ENCODE measurements around the gene GDA. TPM values are rescaled to one million over a fixed set of nuclear protein-coding genes. Genes with fewer than 3 reads are reported as not detected.
"Not testable (repeated sequence)": the region's sequence is repeated elsewhere in the genome, so short reads cannot be mapped to it uniquely, and the experiment has no call there.

GDA gene
- total RNA-seq, 2 donors from 2014 or later: not detected

DNA sequence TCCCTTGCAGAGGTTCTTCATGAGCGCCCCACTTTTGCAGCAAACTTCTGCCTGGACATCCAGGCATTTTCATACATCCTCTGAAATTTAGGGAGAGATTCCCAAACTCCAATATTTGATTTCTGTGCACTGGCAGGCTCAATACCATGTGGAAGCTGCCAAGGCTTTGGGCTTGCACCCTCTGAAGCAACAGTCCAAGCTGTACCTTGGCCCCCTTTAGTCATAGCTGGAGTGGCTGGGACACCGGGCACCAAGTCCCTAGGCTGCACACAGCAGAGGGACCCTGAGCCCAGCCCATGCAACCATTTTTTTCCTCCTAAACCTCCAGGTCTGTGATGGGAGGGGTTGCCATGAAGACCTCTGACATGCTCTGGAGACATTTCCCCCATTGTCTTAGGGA, 141.1 kb downstream of the GDA start:
- ATAC-seq: no peak
- Mint-ChIP-seq H3K9me3 (no peaks in the 10 kb centered on the region), H3K27ac (no peak overlapping the region), H3K36me3 (no peaks in the 10 kb centered on the region)
- no peak for DNase-seq (ENCODE audit: low spot score in 2 of 2)

DNA sequence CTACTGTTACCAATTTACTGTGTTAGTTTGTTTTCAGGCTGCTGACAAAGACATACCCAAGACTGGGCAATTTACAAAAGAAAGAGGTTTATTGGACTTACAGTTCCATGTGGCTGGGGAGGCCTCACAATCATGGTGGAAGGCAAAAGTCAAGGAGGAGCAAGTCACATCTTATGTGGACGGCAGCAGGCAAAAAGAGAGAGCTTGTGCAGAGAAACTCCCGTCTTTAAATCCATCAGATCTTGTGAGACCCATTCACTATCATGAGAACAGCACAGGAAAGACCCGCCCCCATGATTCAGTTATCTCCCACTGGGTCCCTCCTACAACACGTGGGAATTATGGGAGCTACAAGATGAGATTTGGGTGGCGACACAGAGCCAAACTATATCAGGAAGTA, 142.3 kb downstream of the GDA start:
- not testable (repeated sequence) for H3K36me3 Mint-ChIP-seq; ATAC-seq; DNase-seq (ENCODE audit: low spot score in 2 of 2); H3K9me3 Mint-ChIP-seq; H3K27ac Mint-ChIP-seq

DNA sequence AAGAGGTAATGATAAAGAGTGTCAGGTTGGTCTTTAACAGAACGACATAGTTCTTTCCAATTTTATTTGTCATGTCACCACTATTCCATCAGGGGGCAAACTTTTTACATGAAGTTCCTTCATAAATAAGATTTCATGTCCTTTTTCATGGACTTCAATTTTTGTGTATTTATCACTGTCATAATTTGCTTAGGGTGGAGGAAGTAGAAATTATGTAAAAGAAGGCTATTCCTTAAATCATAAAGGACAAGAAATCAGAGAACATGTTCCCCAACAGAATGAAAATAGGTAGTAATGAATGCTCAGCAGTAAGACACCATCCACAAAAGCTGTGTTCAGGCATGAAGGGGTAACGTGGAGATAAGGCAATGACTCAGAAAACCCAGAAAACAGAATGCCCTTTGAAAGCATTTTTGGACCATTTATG, 143.0 kb downstream of the GDA start:
- H3K9me3 Mint-ChIP-seq: no peaks in the 10 kb centered on the region
- no peak overlapping the region for H3K27ac Mint-ChIP-seq
- DNase-seq (ENCODE audit: low spot score in 2 of 2): no peak
- ATAC-seq: no peak
- H3K36me3 Mint-ChIP-seq: no peaks in the 10 kb centered on the region

DNA sequence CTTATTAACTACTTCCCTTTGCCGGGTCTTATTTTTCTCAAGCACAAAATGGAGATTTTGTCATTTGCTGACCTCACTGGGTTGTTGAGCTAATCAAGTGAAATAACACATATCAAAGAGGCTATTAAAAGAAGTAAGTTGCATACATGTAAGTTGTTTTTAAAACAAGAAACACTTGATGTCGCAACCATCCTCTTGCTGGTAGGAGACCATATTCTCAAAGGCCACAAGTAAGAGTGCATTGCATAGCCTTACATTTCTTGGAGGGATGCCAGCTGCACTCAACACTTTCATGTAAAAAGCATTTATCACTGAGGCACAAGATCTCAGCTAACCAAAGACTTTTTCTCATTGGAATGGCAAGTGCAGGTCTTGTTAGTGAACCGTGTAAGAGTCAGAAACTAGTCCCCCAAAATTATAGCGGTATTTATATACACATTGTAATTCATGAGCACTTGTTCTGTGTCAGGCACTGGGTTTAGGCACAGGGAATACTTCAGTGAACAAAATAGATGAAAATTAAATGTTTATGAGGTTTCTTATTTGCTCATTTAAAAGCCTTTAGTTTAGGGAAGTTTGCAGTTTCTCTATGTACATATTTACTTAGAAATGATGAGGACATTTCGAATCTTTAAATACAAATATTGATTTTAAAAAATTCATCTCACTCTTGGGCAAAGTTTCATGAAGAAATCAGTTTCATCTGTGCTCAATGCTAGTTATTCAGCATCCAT, 143.8 kb downstream of the GDA start:
- Mint-ChIP-seq H3K9me3 (no peaks in the 10 kb centered on the region), H3K36me3 (no peaks in the 10 kb centered on the region), H3K27ac (no peak overlapping the region)
- DNase-seq (ENCODE audit: low spot score in 2 of 2) (no peak), ATAC-seq (no peak)

DNA sequence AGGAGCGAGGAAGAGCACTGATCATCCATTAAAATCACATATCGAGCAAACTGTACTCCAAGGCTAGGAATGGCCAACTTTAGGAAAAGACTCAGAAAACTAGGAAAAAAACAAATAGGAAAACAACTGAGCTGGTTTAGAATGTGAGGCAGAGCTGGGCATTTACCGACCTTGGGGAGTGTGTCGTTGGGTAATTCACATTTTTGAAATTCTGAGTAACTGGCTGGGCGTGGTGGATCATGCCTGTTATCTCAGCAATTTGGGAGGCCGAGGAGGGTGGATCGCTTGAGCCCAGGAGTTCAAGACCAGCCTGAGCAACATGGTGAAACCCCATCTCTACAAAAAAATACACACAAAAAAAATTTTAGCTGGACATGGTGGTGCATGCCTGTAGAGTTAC, 145.7 kb downstream of the GDA start:
- Mint-ChIP-seq H3K9me3 (no peaks in the 10 kb centered on the region), H3K36me3 (no peaks in the 10 kb centered on the region), H3K27ac (no peak overlapping the region)
- no peak for DNase-seq (ENCODE audit: low spot score in 2 of 2)
- ATAC-seq: no peak

DNA sequence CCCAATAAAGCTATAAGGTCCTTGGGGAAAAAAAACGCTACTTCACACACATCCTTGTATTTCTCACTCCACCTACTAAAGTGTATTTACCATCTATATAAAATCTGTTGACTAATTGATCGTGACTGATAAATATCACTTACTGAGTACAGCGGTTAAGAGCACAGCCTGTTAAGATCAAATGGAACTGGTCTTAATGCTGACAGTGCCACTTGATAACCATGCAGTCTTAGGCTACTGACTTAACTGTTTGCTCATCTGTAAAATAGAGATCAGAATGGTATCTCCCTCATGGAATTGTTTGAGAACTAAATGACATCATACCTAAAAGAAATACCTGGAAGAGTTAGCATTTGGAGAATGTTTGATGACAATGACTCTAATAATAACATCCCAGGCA, 148.3 kb downstream of the GDA start:
- H3K36me3 Mint-ChIP-seq: no peaks in the 10 kb centered on the region
- ATAC-seq: no peak
- DNase-seq (ENCODE audit: low spot score in 2 of 2): no peak
- H3K9me3 Mint-ChIP-seq: peaks cover 0 to 7% of the 10 kb centered on the region in 2 donors
- H3K27ac Mint-ChIP-seq: no peak overlapping the region

DNA sequence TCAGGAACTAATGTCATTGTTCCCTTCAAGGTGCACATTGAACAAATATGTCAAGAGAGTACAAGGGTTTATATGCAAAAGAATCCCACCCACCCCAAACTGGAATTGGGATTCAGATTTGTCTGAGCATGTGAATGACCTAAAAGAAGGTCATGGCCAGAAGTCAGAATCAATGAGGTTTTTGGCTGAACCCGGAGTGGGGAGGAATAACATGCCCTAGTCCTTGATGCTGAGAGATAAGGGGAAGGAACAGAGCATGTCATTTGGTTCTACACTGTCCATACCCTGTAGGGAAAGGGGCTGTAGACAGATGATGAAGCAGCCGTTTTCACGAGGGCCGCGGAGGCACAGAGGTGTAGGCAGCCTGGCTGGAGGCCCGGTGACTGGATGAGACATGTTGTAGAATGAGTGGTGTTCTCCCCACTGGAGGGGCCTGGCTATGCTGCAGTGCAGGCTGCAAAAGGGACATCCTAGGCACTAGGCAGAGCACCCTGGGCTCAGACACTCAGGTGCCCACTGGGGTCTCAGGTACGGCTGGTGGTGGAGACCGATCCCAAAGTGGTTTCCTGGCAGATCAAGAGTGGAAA, 149.9 kb downstream of the GDA start:
- Mint-ChIP-seq H3K36me3 (no peaks in the 10 kb centered on the region), H3K9me3 (peaks cover 0 to 7% of the 10 kb centered on the region in 2 donors), H3K27ac (no peak overlapping the region)
- DNase-seq (ENCODE audit: low spot score in 2 of 2) (no peak), ATAC-seq (no peak)

DNA sequence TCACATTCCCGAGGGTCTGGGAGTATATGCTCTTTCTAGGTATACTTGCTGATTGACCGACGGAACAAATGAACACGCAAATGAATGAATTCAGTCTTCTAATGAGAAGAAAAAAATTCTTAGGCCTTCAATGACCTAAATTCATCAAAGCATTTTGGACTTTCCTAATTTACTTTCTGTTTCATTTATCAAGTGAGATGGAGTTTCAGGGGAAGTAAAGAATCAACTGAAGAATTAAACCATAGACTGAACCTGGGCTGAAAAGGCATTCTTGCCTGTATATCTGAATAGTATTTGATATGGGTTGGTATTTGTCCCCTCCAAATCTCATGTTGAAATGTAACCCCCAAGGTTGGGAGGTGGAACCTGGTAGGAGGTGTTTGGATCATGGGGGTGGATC, 151.6 kb downstream of the GDA start:
- Mint-ChIP-seq H3K36me3 (no peaks in the 10 kb centered on the region), H3K27ac (peak overlapping the region in 1 of 2 donors; percentile 14), H3K9me3 (peaks cover 0 to 7% of the 10 kb centered on the region in 2 donors)
- no peak for DNase-seq (ENCODE audit: low spot score in 2 of 2)
- no peak for ATAC-seq

Other genes with a start within 250 kb of the GDA start
- gene ABHD17B, start 238.2 kb upstream of the GDA start, total RNA-seq: 10 to 100 TPM; 11.1 to 15.4 TPM
- 1 to 10 TPM; 9.5 to 10.0 TPM for gene C9orf85, start 237.8 kb upstream of the GDA start, total RNA-seq
- not detected for gene C9orf57, start 88.8 kb upstream of the GDA start, total RNA-seq
- 10 to 100 TPM; 80.3 to 92.9 TPM for gene ZFAND5, start 215.8 kb downstream of the GDA start, total RNA-seq

Data from activated naive CD4-positive, alpha-beta T cell treated with anti-CD3 and anti-CD28 coated beads, Interleukin-2, amount 50 U/mL, for 72 hours (primary cell).